Cardiac muscle cell (in vitro differentiated cells and primary cell): ENCODE measurements around the gene RIOK1. TPM values are rescaled to one million over a fixed set of nuclear protein-coding genes. Genes with fewer than 3 reads are reported as not detected.

Source experiments
- DNase-seq, 2 donors: peaks; one replicate each; pipeline versions ENCODE4 v3.0.0 to v3.0.0-alpha.2; 2010 to 2017; ENCODE audit warnings: low read depth in 1 of 2, low spot score in 1 of 2
- H3K27ac ChIP-seq: fragments of 200-600 bp; sonication (generic); 2 replicates; pipeline ENCODE4 v1.5.1; 2016
- H3K27me3 ChIP-seq: fragments of 200-600 bp; sonication (generic); 2 replicates; pipeline ENCODE4 v1.6.0; 2016; ENCODE audit warnings: control low read depth
- H3K36me3 ChIP-seq: fragments of 200-600 bp; sonication (generic); 2 replicates; pipeline ENCODE4 v1.5.1; 2016; ENCODE audit warnings: control low read depth
- H3K4me1 ChIP-seq: fragments of 200-600 bp; sonication (generic); 2 replicates; pipeline ENCODE4 v1.8.1; 2017; ENCODE audit warnings: low read depth, mild to moderate bottlenecking, mixed run types
- H3K4me3 ChIP-seq: fragments of 200-600 bp; sonication (generic); 2 replicates; pipeline ENCODE4 v1.5.1; 2016; ENCODE audit warnings: mild to moderate bottlenecking
- H3K9me3 ChIP-seq: fragments of 200-600 bp; sonication (generic); 2 replicates; pipeline ENCODE4 v1.5.1; 2017; ENCODE audit warnings: low read depth, mild to moderate bottlenecking, control low read depth
- polyA plus RNA-seq: library from polyadenylated mRNA; unstranded; fragments of >200 nt; fragmentation: Nextera tagmentation; extraction: Ambion mirVana; gene quantifications from 2 replicates; pipeline ENCODE4 v1.2.1, GENCODE V29; 2016
- total RNA-seq: library from RNA; depleted of rRNA; stranded (reverse); fragments of >200 nt; gene quantifications from 2 replicates; pipeline ENCODE4 v1.2.3, GENCODE V29; 2016
- TF ChIP-seq, protein P1 (sequence below): IDR thresholded peaks from 2 replicates; pipeline ENCODE4 v1.5.1; 2012; ENCODE audit warnings: low read depth, mild to moderate bottlenecking, low read length

The RIOK1 gene
- total and polyA plus RNA-seq, 2 experiments from 2014 or later: 13.4 to 16.8 TPM

- Histone ChIP-seq H3K9me3 (no peaks in the 10 kb centered on the region), H3K27ac (no peak overlapping the region), H3K4me3 (no peak overlapping the region), H3K27me3 (no peaks in the 10 kb centered on the region), H3K36me3 (peaks cover 51% of the 10 kb centered on the region), H3K4me1 (no peaks in the 10 kb centered on the region)
- TF ChIP-seq, protein P1, sequence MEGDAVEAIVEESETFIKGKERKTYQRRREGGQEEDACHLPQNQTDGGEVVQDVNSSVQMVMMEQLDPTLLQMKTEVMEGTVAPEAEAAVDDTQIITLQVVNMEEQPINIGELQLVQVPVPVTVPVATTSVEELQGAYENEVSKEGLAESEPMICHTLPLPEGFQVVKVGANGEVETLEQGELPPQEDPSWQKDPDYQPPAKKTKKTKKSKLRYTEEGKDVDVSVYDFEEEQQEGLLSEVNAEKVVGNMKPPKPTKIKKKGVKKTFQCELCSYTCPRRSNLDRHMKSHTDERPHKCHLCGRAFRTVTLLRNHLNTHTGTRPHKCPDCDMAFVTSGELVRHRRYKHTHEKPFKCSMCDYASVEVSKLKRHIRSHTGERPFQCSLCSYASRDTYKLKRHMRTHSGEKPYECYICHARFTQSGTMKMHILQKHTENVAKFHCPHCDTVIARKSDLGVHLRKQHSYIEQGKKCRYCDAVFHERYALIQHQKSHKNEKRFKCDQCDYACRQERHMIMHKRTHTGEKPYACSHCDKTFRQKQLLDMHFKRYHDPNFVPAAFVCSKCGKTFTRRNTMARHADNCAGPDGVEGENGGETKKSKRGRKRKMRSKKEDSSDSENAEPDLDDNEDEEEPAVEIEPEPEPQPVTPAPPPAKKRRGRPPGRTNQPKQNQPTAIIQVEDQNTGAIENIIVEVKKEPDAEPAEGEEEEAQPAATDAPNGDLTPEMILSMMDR: no peak
- no peak for DNase-seq
Observed at GRCh38 chr6:7404546-7404945, 14.9 kb downstream of the RIOK1 start.

GRCh38 chr6:7406743-7407142 lies 17.1 kb downstream of the RIOK1 start:
- Histone ChIP-seq H3K27ac (no peak overlapping the region), H3K9me3 (no peaks in the 10 kb centered on the region), H3K27me3 (no peaks in the 10 kb centered on the region), H3K4me1 (no peaks in the 10 kb centered on the region), H3K36me3 (peaks cover 53% of the 10 kb centered on the region), H3K4me3 (no peak overlapping the region)
- DNase-seq: no peak
- TF ChIP-seq, protein P1: no peak

DNA sequence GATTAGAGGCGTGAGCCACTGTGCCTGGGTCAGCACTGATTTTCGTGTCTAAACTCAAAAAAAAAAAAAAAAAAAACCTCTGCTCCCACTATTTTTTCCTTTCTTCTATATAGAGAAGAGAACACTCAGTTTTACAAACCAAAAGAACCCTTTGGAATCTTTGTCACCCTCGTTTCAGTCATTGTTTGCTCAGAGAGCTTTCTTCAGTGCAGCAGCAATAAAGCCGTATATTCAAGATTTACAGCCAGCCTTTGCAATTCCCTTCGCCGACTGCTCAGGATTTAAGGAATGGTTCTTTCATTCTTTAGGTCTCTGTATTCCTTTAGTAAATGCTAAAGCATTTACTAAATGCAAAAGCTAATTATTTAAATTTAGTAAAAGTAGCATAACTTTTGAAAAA lies 20.1 kb downstream of the RIOK1 start:
- H3K4me1 ChIP-seq: no peaks in the 10 kb centered on the region
- H3K27me3 ChIP-seq: no peaks in the 10 kb centered on the region
- TF ChIP-seq, protein P1: no peak
- H3K4me3 ChIP-seq: no peak overlapping the region
- peaks cover 39% of the 10 kb centered on the region for H3K36me3 ChIP-seq
- H3K9me3 ChIP-seq: no peaks in the 10 kb centered on the region
- DNase-seq: no peak
- H3K27ac ChIP-seq: no peak overlapping the region

DNA sequence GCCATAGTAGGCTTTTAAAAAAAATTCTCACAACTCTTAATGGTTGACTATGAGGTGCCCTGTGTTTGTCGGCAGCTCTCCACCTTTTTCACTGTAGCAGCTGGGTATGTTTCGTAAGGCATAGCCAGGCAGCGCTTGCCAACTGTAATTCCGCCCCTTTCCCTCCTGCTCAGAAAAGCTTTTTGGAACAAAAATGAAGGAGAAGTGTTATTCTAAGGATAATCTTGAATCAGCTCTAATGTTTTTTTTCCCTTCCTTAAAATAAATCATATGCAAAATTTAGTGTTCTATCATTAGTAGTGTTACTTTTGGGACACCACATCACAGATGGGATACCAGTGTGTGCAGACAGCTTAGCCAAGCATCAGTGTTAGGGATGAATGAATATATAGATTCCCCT lies 21.2 kb downstream of the RIOK1 start:
- Histone ChIP-seq H3K4me3 (no peak overlapping the region), H3K36me3 (peaks cover 36% of the 10 kb centered on the region), H3K9me3 (no peaks in the 10 kb centered on the region), H3K4me1 (no peaks in the 10 kb centered on the region), H3K27me3 (no peaks in the 10 kb centered on the region), H3K27ac (no peak overlapping the region)
- DNase-seq: no peak
- TF ChIP-seq, protein P1: no peak

DNA sequence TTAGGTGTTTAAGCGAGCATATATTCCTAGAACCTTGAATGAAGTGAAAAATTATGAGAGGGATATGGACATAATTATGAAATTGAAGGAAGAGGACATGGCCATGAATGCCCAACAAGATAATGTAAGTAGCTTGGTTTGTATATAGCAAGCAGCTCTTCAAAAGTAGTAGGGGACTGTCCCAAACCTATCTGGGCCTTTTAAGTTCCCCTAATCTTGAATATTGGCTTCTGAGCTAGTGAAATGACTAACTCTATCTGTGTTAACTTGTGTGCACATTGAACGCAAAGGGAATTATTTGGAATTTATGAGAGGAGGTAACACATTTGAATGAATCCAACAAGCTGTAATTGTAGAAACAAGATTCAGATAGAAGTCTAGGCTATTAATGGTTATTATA lies 21.7 kb downstream of the RIOK1 start:
- DNase-seq: no peak
- Histone ChIP-seq H3K27ac (no peak overlapping the region), H3K4me1 (no peaks in the 10 kb centered on the region), H3K4me3 (no peak overlapping the region), H3K36me3 (peaks cover 38% of the 10 kb centered on the region), H3K27me3 (no peaks in the 10 kb centered on the region), H3K9me3 (no peaks in the 10 kb centered on the region)
- TF ChIP-seq, protein P1: no peak
